Superior temporal gyrus (tissue), 1 donor: ENCODE results near the gene CCSER1.
"Not testable (repeated sequence)": the region's sequence is repeated elsewhere in the genome, so short reads cannot be mapped to it uniquely, and the experiment has no call there.

Source experiments
- DNase-seq: peaks from one replicate; pipeline ENCODE4 v3.0.0-alpha.2; 2016; ENCODE audit errors: extremely low spot score

CCSER1 gene

DNA sequence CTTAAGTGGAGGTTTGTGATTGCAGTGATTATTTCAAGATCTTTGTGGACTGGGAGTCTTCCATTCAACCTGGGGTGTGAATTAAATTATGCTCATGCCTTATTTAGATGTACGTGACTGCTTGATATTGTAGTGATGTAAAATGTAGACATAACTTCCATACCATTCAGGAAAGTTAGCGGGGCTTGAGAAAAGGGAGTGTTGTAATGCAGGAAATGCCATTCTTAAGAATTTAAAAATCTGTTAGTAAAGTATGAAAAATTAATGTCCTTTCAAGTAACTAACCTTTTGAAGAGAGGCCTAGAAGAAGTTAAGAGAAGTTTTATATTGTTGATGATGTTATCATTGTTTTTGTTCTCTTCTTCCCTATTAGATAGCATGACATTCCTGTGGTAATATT, 318.2 kb downstream of the CCSER1 start:
- no peak for DNase-seq

DNA sequence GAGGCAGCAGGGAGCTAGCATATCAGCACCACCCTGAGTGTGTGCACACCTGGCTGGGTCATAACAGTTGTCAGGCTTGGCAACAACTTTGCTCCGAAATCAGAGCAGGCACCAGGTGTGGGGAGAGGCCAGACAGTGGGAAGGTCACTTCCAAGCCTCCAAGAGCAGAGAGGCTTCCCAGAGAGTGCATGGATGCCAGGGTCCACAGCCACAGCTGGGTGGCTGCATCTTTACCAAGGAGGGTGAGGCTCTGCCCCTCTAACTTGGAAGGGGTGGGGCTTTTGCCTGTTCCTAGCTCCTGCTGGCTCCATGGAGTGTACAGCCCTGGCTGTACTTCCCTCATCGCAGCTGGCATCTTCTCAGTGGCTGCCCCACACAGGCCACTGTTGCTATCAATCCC, 322.4 kb downstream of the CCSER1 start:
- DNase-seq = no peak

DNA sequence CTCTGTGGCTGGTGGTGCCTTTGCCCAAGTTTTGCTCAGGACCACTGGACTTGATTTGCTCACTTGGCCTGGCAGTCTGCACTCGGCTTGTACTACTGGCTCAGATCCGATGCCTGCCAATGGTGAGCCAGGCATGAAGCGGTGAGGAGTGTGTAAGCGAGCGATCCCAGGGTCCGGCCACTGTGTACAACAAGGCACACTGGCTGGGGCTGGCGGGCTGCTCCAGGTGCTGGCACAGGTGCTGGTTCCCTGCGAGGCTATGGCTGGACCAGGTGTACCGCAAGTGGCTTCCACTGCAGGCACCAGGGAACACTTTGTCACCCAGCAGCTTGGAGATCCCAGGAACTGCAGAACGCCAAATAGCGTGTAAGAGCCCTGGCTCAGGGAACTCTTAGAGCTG, 329.7 kb downstream of the CCSER1 start:
- no peak for DNase-seq

DNA sequence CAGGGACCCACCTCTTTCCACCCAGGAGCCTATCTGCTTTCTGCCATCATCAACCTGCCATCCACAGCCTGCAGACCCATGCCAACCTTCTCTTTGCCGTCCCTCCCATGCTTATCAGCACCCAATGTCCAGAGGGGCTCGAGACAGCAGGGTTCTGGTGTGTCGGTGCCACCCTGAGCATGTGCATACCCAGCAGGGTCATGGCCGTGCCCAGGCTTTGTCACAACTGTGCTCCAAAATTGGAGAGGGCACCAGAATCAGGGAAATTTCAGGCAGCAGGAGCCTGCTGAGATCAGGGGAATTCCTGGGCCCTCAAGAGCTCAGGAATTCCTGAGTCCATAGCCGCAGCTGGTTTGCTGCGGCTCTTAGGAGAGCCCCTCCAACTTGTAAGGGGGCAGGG, 330.6 kb downstream of the CCSER1 start:
- DNase-seq = no peak

DNA sequence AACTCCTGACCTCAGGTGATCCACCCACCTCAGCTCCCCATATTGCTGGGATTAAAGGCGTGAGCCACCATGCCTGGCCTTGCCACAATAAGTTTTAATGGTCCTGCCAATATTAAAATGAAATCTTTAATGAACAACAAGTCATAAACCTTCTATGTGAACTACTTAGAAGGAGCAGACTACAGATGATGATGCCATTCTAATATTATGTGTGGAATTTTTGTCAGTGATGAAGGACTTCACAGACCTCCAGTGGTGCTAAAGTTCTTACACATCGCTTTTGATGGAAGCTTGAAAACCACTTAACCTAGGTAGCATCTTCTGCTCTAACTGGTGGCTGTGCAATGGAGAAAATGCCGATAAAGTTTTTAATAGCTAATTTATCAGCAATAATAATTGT, 331.4 kb downstream of the CCSER1 start:
- DNase-seq = no peak

DNA sequence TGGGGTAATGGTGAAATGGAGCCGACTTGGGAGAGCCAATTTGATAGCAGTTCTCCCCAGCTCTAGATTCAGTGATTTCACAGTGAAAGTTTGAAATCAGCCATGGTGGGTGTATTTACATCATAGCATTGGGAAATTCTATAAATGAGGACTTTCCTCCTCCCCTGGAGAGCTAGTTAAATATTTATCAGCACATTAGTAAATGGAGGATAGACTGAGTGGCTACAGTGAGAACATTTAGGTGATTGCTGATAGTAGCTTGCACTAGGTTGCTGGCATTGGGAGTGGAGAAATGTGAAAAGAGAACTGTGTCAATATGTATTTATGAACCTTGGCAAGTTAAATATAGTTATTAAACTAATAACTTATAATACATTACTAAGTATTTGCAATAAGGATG, 347.3 kb downstream of the CCSER1 start:
- DNase-seq = no peak

DNA sequence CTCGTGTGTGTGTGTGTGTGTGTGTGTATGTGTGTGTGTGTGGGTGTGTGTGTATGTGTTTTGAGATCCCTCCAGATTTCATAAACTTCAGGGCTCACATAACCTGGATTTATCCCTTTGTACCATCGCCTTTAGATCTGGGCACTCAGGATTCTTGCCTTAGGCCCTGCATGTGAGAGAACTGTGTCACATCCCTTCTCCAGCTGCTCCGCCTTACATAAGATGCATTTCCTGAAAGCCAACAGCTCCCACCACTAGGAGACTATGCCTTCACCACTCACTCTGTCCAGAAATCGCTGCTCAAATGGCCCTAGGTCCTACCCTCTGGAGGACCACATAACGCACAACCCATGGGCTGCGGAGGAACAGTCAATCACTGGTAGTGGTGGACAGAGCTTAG, 348.8 kb downstream of the CCSER1 start:
- no peak for DNase-seq

DNA sequence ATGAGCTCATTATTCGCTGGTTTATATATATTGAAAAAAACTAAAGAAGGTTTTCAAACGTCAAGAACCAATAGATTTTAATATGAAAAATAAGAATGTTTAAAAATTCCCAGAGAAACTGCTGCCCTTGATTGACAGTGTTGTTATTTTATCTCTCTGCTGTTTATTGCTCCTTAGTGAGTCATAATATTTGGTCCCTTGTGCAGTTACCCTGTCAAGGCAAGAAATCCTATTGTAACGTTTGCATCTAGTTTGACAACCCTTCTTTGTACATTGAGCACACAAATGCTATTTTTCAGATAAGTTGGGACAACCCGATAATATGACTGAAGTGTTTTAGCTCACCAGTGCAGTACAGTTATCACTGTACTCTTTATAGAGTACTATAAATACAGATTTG, 349.4 kb downstream of the CCSER1 start:
- no peak for DNase-seq

DNA sequence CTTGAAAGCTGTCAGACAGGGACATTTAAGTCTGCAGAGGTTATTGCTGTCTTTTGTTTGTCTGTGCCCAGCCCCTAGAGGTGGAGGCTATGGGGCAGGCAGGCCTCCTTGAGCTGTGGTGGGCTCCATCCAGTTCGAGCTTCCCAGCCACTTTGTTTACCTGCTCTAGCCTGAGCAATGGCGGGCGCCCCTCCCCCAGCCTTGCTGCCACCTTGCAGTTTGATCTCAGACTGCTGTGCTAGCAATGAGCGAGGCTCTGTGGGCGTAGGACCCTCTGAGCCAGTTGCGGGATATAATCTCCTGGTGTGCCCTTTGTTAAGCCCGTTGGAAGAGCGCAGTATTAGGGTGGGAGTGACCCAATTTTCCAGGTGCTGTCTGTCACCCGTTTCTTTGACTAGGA, 357.7 kb downstream of the CCSER1 start:
- DNase-seq = not testable (repeated sequence)

DNA sequence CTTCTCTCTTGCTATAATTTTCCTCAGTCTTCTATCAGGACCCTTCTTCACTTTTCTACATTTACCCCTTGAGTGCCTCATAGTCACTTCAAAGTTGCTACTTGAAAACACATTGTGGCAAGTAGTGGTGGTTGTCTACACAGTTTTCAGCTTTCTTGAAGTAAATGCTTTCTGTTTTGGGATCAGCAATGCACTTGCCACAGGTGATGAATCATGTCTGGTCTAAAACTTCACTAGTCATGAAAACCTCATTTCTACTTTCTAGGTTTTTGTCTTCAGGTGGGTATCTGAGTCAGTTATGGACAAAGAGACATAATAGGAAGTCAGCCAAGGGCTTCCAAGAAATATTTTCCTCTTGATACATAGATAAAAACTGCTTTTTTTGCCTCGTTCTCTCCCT, 359.2 kb downstream of the CCSER1 start:
- no peak for DNase-seq

DNA sequence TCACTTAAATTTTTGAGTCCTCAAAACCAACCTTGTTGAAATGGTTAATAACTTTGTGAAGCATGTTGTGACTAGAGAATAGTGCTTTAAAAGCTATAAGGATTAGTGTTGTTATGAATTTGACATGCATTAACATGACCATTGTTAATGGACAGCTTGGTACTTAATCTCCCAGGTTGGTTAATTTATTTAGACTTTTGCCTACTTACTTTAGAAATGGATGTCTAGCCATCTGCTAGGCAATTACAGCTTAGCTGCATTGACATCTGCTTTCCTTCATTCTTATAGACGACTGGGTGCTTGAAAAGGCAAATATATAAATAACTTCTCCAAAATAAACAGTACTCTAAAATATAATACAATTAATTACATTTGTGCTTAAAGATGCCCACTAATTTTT, 368.0 kb downstream of the CCSER1 start:
- DNase-seq = no peak

DNA sequence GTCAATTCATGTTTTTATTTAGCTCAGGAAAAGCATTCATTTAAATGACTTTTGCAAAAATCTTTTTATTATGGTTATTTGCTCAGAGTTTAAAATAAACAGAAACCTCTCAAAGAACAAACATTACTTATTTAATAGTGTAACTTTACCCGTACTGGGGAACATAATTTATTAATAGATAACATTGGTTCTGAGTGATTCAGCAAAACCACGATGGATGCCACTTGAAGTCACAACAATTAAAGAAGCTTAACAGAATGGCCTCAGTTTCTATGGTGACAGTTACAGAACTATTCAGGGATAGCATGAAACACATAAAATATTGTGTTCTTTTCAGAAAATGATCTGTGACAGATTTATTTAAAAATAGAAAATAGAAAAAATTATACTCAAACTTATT, 368.7 kb downstream of the CCSER1 start:
- no peak for DNase-seq

DNA sequence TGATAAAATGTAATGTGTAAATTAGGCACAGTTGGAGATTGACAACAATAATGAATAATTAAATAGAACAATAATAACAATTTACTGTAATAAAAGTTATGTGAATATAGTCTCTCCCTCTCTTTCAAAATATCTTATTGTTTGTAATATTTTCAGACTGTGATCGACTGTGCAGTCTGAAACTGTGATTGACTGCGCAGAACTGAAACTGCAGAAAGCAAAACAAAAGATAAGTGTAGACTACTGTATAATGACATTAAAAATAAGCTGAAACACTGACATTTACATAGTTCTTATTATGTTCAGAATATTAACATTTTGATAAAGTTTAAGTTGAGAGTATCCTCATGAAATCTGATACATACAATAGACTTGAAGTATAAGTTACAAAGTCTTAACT, 371.0 kb downstream of the CCSER1 start:
- no peak for DNase-seq

DNA sequence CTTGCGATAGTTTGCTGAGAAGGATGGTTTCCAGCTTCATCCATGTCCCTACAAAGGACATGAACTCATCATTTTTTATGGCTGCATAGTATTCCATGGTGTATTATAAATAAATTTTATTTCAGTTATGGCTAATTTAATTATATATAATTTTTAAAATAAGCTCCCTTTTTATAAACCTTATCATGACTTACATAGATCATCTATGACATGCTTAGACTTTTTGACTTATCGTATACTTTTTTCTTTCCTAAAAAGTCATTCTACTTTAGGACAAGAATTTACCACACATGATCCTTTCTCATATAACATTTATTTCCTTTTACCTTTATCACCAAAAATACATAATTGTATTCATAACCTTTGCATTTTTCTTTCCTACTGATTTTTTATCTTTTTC, 376.5 kb downstream of the CCSER1 start:
- no peak for DNase-seq

DNA sequence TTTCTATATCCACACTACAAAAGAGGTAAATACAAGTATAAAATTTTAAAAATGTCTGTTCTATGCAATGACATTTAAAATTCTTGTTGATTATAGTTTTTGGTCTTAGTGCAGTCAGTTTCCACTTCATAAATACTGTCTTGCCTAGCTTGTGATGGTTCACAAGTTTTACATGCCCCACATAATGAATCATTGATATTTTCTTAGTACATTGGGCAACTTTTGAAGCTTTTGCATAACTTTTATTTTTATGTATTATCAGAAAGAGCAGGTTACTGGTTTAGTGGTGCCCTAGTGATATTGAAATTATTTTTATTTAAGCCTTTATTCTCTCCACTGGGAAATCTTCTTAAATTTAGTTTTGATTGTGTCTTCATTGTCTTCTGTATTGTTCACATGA, 388.0 kb downstream of the CCSER1 start:
- DNase-seq = no peak

DNA sequence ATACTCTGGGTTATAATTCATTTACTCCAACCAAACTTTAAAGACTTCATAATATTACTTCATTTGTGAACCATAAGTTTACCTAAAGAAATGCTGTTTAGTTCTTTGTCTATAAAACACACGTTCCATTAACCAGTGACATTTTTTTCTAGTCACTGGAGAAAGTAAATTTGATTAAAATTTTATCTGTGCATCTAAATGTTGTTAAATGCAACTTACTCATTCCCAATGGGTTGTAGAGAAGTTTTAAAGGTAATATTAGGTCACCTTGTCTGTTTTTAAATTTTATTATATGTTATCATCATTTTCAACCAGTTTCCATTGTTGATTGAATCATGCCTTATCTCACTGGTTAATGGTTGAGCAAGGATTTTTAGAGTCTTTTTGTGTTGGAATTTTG, 401.4 kb downstream of the CCSER1 start:
- DNase-seq = no peak

DNA sequence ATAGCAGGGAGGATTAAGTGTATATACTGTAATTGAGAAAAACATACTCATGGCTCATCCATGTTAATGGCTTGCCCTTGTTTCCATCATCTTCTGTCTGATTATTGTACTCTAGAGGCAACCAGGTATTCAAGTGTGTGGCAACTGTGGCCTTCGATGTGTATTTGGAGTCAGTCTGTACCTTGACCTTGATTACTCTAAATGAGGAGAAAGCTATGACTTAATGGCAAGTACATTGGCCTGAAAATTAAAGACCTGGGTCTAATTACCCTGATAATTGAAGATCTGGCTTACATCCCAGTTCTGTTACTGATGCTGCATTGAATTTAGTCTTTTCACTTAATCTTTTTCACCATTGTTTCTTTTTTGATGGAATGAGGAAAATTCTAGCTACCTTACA, 409.2 kb downstream of the CCSER1 start:
- no peak for DNase-seq

DNA sequence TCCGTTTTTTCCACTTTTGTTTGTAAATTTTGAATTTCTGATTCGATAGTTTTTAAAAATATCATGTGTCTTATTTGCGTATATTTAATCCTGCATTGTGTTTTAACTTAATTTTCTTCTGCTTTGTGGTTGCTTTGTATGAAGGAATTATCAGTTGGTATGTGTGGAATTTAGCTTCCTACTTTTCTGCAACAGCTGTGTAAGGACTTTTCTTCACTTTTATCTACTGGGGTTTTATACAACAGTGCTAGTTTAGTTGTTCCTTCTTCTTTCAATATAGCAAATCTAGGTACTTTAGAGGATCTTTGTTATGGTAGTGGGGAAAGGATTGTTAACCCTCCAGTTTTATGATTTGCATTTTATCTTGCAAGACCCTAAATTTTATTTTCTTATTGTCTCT, 410.3 kb downstream of the CCSER1 start:
- DNase-seq = no peak

DNA sequence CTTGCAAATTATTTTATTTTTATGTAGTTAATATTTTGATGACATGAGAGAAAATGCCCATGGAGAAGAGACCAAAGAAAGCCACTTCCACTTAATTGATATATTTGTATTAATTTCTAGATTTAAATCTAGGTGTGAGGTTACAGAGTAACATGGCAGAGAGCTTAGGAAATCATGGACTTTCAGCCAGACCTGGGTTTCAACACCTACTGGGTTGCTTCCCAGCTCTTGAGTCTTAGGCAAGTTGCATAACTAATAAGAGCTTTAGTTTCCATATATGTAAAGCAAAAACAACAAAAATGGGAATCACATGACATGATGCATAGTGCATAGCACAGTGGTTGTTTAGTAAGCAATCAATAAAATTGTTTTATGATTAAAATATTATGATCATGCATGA, 413.3 kb downstream of the CCSER1 start:
- no peak for DNase-seq

DNA sequence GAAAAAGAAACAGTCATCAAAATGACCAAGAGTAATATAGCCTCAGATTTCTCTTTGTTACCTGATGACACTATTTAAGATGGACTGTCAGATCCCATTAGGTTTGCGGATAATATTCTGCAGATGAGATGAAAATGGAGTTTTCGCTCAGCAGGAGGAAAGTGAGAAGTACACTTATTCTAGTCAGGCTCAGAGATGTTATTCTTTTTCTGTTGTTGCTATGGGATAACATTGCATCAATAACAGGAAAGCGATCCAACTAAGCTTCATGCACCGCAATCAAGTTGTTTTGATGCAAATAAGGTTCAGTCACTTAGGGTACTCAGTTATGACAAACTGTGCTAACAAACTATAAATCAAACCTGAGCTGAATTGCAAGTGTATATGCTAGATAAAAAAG, 415.0 kb downstream of the CCSER1 start:
- DNase-seq = no peak

DNA sequence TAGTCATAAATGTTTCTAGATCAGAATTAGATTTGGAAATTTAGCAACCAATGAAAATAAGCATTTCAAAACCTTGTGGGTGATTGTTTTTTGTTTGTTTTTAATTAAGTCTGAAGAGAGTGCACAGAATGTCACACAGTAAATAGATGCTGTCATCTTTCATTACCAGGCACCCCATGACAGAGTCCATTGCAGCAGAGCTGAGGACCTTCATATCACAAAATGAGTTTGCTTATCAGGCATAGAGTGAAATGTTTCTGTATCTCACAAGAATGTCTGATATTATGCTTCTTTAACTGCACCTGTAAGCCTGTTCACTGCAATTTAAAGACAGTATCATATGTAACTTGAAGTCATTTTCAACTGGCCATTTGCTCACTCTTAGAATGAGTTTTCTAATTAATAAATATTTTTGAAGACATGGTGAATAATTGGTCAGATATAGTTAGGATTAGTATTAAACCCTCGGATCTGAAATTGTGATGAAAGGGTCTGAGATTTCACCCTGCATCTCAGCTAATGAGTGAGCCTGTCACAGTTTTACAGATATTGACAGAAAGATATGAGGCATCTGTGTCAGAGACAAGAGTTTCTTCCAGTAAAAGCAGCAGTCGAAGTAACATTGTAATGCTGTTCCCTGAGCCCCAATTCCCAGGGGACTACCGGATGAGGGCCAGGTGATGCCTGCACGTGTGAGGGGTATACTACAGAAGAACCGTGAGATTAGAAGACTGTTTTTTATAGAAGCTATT, 416.4 kb downstream of the CCSER1 start:
- DNase-seq = no peak

DNA sequence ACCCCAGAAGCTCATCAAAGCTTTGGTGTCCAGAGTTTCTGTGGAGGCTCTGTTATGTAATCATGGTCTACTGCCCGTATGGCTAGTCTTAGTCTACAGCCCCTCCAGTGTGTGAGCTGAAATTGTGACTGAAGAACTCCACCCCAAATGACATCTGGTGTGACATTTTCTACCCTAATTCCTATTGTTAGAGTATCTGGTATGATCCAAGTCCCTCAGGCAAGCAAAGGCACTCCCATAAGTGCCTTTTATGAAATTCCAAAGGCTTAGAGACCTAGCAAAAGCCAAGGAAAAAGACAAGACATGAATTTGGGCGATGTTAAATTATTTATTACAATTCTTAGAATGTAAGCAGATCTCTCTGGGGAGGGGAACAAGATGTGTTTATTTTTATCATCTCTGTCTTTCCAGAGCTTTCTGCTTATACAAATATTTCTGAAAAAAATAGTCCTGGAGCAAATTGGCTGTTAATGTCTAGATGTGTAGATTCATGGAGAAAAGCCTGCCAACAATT, 417.4 kb downstream of the CCSER1 start:
- DNase-seq = no peak

DNA sequence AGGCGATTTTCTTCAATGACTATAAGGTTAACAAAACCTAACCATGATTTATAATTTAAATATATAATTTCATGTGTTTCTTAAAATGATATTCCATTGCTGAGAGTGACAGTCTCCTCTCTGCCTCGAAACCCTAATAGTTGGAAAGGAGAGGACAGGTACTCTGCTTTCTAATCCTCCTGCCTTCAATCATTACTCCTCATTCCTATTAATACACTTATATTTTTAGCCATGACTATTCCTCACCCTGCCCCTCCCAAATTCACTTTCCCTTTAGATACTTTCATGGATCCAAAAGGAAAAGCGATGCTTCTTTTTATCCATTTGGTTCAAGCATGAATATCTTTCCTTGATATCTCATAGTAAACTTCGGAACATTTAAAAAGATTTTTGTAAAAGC, 418.2 kb downstream of the CCSER1 start:
- DNase-seq = no peak

DNA sequence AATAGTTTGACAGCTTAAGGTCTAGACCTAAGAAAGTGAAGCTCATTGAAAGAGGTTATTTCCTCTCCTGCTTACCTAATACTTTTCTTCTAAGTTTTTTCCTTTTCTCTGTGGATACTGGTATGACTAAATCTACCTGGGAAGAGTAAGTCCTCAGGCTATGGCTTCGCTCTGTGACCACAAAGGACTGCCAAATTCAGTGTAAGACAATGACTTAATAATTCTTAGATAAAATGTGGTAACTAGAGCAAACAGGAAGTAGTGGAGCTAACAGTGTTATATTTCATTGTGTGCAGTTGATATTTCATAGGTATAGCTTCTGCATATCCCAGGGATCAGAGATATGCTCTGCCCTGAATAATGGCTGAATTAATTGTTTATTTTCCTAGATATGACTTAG, 418.9 kb downstream of the CCSER1 start:
- no peak for DNase-seq
